OCI-LY1 (cell line): Measurements from ENCODE around the gene DAZAP1.

Experiments
- H2AFZ ChIP-seq: fragments of 200-600 bp; sonication (generic), shearing (Covaris generic); 2 replicates; pipeline ENCODE4 v1.6.0; 2014; ENCODE audit warnings: antibody characterized with exemption, mild to moderate bottlenecking, low read length
- H3F3A ChIP-seq: fragments of 200-600 bp; sonication (generic), shearing (Covaris generic); 2 replicates; pipeline ENCODE4 v1.6.0; 2014; ENCODE audit warnings: mild to moderate bottlenecking, antibody characterized with exemption, low read length, moderate library complexity; ENCODE audit not compliant: insufficient read depth
- H3K27ac ChIP-seq: fragments of 200-600 bp; sonication (generic); 2 replicates; pipeline ENCODE4 v1.5.1; 2014; ENCODE audit warnings: low read length, mixed run types, mild to moderate bottlenecking, low read depth; ENCODE audit not compliant: poor library complexity, severe bottlenecking
- H3K27me3 ChIP-seq: fragments of 200-600 bp; sonication (generic); 2 replicates; pipeline ENCODE4 v1.6.0; 2014; ENCODE audit warnings: antibody characterized with exemption, mild to moderate bottlenecking, low read length, moderate library complexity; ENCODE audit not compliant: insufficient read depth
- H3K36me3 ChIP-seq: fragments of 200-600 bp; sonication (generic); 2 replicates; pipeline ENCODE4 v1.6.1; 2014; ENCODE audit warnings: mild to moderate bottlenecking, antibody characterized with exemption, low read length, moderate library complexity, mixed read lengths; ENCODE audit not compliant: insufficient read depth
- H3K4me1 ChIP-seq: fragments of 200-600 bp; sonication (generic); 2 replicates; pipeline ENCODE4 v1.5.1; 2014; ENCODE audit warnings: mild to moderate bottlenecking, low read length, moderate library complexity; ENCODE audit not compliant: insufficient read depth, severe bottlenecking
- H3K4me2 ChIP-seq: fragments of 200-600 bp; sonication (generic), shearing (Covaris generic); 2 replicates; pipeline ENCODE4 v1.6.1; 2014; ENCODE audit warnings: low read length
- H3K4me3 ChIP-seq: fragments of 200-600 bp; sonication (generic); 2 replicates; pipeline ENCODE4 v1.5.1; 2014; ENCODE audit warnings: low read length, low read depth, mild to moderate bottlenecking, mixed read lengths; ENCODE audit not compliant: poor library complexity, severe bottlenecking
- H3K79me2 ChIP-seq: fragments of 200-600 bp; shearing (Covaris generic); 2 replicates; pipeline ENCODE4 v1.6.1; 2016; ENCODE audit warnings: mixed run types, low read length, mixed read lengths; ENCODE audit not compliant: insufficient read depth
- H3K9ac ChIP-seq: fragments of 200-600 bp; sonication (generic), shearing (Covaris generic); 2 replicates; pipeline ENCODE4 v1.6.1; 2014; ENCODE audit warnings: mild to moderate bottlenecking, low read length, mixed read lengths
- H3K9me2 ChIP-seq: fragments of 200-600 bp; sonication (generic), shearing (Covaris generic); 2 replicates; pipeline ENCODE4 v1.6.1; 2014; ENCODE audit warnings: low read depth, mild to moderate bottlenecking, low read length, mixed read lengths
- H3K9me3 ChIP-seq: fragments of 200-600 bp; shearing (Covaris generic); 2 replicates; pipeline ENCODE4 v1.6.1; 2014; ENCODE audit warnings: low read length, mixed read lengths
- H4K20me1 ChIP-seq: fragments of 200-600 bp; sonication (generic), shearing (Covaris generic); 2 replicates; pipeline ENCODE4 v1.6.0; 2016; ENCODE audit warnings: mild to moderate bottlenecking, low read length; ENCODE audit not compliant: insufficient read depth
- CTCF ChIP-seq: fragments of 200-600 bp; sonication (generic), shearing (Covaris generic); IDR thresholded peaks from 2 replicates; pipeline ENCODE4 v1.5.1; 2017; ENCODE audit warnings: mild to moderate bottlenecking, antibody characterized with exemption, low read length, moderate library complexity, mixed read lengths
- EZH2 ChIP-seq: fragments of 200-600 bp; sonication (generic), shearing (Covaris generic); IDR thresholded peaks from 2 replicates; pipeline ENCODE4 v1.8.0; 2017; ENCODE audit warnings: borderline replicate concordance, mixed run types, mild to moderate bottlenecking, antibody characterized with exemption, low read length, moderate library complexity, mixed read lengths

The DAZAP1 gene

DNA sequence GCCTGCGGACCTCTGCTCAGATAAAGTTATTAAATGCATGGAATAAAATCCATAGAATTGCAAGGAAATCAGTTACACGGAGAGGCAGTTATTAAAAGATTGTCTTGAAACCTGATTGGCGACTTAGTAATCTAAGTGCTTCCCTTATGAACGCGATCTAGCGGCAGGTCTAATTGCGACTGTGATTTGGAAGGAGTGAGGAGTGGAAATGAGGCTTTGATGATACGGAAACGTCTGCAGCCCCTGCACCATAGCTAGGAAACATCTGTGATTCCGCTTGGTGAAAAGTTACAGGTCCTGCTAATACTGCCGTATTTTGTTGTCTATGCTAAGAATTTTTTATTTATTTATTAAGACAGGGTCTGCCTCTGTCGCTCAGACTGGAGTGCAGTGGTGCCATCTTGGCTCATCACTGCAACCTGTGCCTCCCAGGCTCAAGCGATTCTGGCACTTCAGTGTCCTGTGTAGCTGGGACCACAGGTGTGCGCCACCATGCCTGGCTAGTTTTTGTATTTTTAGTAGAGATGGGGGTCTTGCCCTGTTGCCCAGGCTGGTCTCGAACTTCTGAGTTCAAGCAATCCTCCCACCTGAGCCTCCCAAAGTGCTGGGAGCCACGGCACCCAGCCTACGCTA is 22.8 kb upstream of the DAZAP1 start:
- Histone ChIP-seq H3K9me3 (no peaks in the 10 kb centered on the region), H3F3A (no peaks in the 10 kb centered on the region), H3K4me2 (peak overlapping the region; percentile 81), H3K36me3 (peaks cover 24% of the 10 kb centered on the region), H3K9ac (peak overlapping the region; percentile 96), H3K4me3 (peak overlapping the region; percentile 97), H2AFZ (no peak overlapping the region), H4K20me1 (no peaks in the 10 kb centered on the region), H3K79me2 (peaks cover 8% of the 10 kb centered on the region; the same call in 1 of the 2 replicates), H3K27ac (peak overlapping the region; percentile 80), H3K27me3 (no peaks in the 10 kb centered on the region), H3K9me2 (no peaks in the 10 kb centered on the region), H3K4me1 (peaks cover 7% of the 10 kb centered on the region)
- TF ChIP-seq CTCF (no peak), EZH2 (no peak)

DNA sequence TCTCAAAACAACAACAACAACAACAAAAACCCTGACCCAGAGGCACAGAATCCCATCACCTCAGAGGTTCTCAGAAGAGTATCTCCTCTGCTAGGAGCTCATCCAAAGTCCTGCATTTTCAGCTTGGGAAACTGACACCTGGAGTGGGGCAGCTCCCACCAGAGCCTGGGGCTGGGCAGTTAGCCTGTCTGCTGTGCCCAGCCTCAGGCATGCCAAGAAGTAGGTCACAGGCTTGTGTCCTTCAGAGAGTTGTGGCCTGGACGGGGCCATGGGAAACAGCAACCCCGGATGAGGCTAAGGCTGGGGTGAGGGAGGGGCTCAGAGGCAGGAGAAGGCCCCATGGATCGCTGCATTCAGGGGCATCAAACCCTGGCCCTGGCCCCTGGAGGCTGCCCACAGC is 21.6 kb upstream of the DAZAP1 start:
- Histone ChIP-seq H3K36me3 (peaks cover 33% of the 10 kb centered on the region), H3K9ac (no peak overlapping the region), H3K4me3 (no peak overlapping the region), H3K9me2 (no peaks in the 10 kb centered on the region), H3F3A (no peaks in the 10 kb centered on the region), H3K4me2 (no peak overlapping the region), H3K27me3 (no peaks in the 10 kb centered on the region), H3K4me1 (peaks cover 7% of the 10 kb centered on the region), H3K9me3 (no peaks in the 10 kb centered on the region), H4K20me1 (no peaks in the 10 kb centered on the region), H2AFZ (no peak overlapping the region), H3K79me2 (peaks cover 8% of the 10 kb centered on the region; the same call in 1 of the 2 replicates), H3K27ac (no peak overlapping the region)
- TF ChIP-seq CTCF (no peak), EZH2 (no peak)

GRCh38 chr19:1386945-1387683 is 20.3 kb upstream of the DAZAP1 start:
- no peak overlapping the region for H3K4me2 ChIP-seq
- peaks cover 7% of the 10 kb centered on the region for H3K4me1 ChIP-seq
- H3K9ac ChIP-seq: no peak overlapping the region
- no peaks in the 10 kb centered on the region for H3K27me3 ChIP-seq
- peaks cover 42% of the 10 kb centered on the region for H3K36me3 ChIP-seq
- no peak overlapping the region for H2AFZ ChIP-seq
- H3F3A ChIP-seq: no peaks in the 10 kb centered on the region
- no peaks in the 10 kb centered on the region for H3K9me2 ChIP-seq
- H3K79me2 ChIP-seq: peaks cover 8% of the 10 kb centered on the region; the same call in 1 of the 2 replicates
- no peaks in the 10 kb centered on the region for H3K9me3 ChIP-seq
- no peaks in the 10 kb centered on the region for H4K20me1 ChIP-seq
- no peak overlapping the region for H3K4me3 ChIP-seq
- no peak for TF ChIP-seq CTCF
- no peak for TF ChIP-seq EZH2
- H3K27ac ChIP-seq: no peak overlapping the region
